Neural cell (in vitro differentiated cells): ENCODE results near the gene GATA2. TPM values are rescaled to one million over a fixed set of nuclear protein-coding genes. Genes with fewer than 3 reads are reported as not detected.

Experiments
- H2AFZ ChIP-seq: fragments of 200-600, 300-800 bp; sonication (generic), shearing (Covaris generic); 2 replicates; pipeline ENCODE4 v1.6.0; 2014; ENCODE audit warnings: low read depth, mild to moderate bottlenecking, antibody characterized with exemption, low read length, moderate library complexity
- H3F3A ChIP-seq: fragments of 200-600 bp; shearing (Covaris generic); 2 replicates; pipeline ENCODE4 v1.6.1; 2016; ENCODE audit warnings: mild to moderate bottlenecking, moderate library complexity, mixed read lengths, antibody characterized with exemption, low read length; ENCODE audit not compliant: insufficient read depth, poor library complexity, severe bottlenecking
- H3K27ac ChIP-seq: fragments of 200-600, 300-800 bp; sonication (generic), shearing (Covaris generic); 2 replicates; pipeline ENCODE4 v1.5.1; 2014; ENCODE audit warnings: mild to moderate bottlenecking, low read length, moderate library complexity
- H3K27me3 ChIP-seq: fragments of 300-800, 200-600 bp; sonication (generic), shearing (Covaris generic); 2 replicates; pipeline ENCODE4 v1.6.0; 2014; ENCODE audit warnings: mild to moderate bottlenecking, low read depth, low read length, moderate library complexity; ENCODE audit not compliant: insufficient read depth
- H3K36me3 ChIP-seq: fragments of 300-800, 200-600 bp; sonication (generic), shearing (Covaris generic); 2 replicates; pipeline ENCODE4 v1.5.1; 2014; ENCODE audit warnings: mild to moderate bottlenecking, antibody characterized with exemption, low read length, moderate library complexity; ENCODE audit not compliant: insufficient read depth
- H3K4me2 ChIP-seq: fragments of 300-800, 200-600 bp; sonication (generic), shearing (Covaris generic); 2 replicates; pipeline ENCODE4 v1.6.0; 2014; ENCODE audit warnings: mild to moderate bottlenecking, low read length
- H3K4me3 ChIP-seq: fragments of 300-800, 200-600 bp; sonication (generic), shearing (Covaris generic); 2 replicates; pipeline ENCODE4 v1.5.1; 2014; ENCODE audit warnings: mild to moderate bottlenecking, low read length, moderate library complexity
- H3K79me2 ChIP-seq: fragments of 200-600 bp; shearing (Covaris generic); replicated peaks from 2 replicates; pipeline ENCODE4 v1.6.0; 2014; ENCODE audit warnings: mild to moderate bottlenecking, low read length, moderate library complexity; ENCODE audit not compliant: insufficient read depth
- H3K9ac ChIP-seq: fragments of 300-800, 200-600 bp; sonication (generic), shearing (Covaris generic); 2 replicates; pipeline ENCODE4 v1.6.1; 2016; ENCODE audit warnings: mild to moderate bottlenecking, low read length, mixed read lengths
- H3K9me2 ChIP-seq: fragments of 200-600 bp; shearing (Covaris generic); 2 replicates; pipeline ENCODE4 v1.6.1; 2016; ENCODE audit warnings: mild to moderate bottlenecking, low read length, mixed read lengths; ENCODE audit not compliant: insufficient read depth
- H3K9me3 ChIP-seq: fragments of 200-600, 300-800 bp; sonication (generic), shearing (Covaris generic); 2 replicates; pipeline ENCODE4 v1.6.1; 2016; ENCODE audit warnings: mild to moderate bottlenecking, mixed run types, low read length, moderate library complexity, mixed read lengths
- H4K20me1 ChIP-seq: fragments of 200-600 bp; shearing (Covaris generic); 2 replicates; pipeline ENCODE4 v1.6.1; 2016; ENCODE audit warnings: mild to moderate bottlenecking, mixed run types; ENCODE audit not compliant: insufficient read depth
- CTCF ChIP-seq: fragments of 450-650 bp; IDR thresholded peaks from 2 replicates; pipeline ENCODE4 v1.5.1; 2014; ENCODE audit warnings: antibody characterized with exemption, mild to moderate bottlenecking, moderate library complexity; ENCODE audit not compliant: poor library complexity, severe bottlenecking
- EP300 ChIP-seq: fragments of 450-650 bp; conservative IDR thresholded peaks from 2 replicates; pipeline ENCODE4 v1.6.1; 2014; ENCODE audit warnings: antibody characterized with exemption, mild to moderate bottlenecking, moderate library complexity; ENCODE audit not compliant: poor library complexity, severe bottlenecking
- EZH2 ChIP-seq: fragments of 200-600, 300-800 bp; shearing (Covaris generic), sonication (generic); IDR thresholded peaks from 2 replicates; pipeline ENCODE4 v1.6.1; 2014; ENCODE audit warnings: antibody characterized with exemption, low read length, borderline replicate concordance, mild to moderate bottlenecking; ENCODE audit not compliant: insufficient read depth, poor library complexity, severe bottlenecking
- MXI1 ChIP-seq: fragments of 450-650 bp; conservative IDR thresholded peaks from 2 replicates; pipeline ENCODE4 v1.6.1; 2014; ENCODE audit warnings: antibody characterized with exemption, mild to moderate bottlenecking; ENCODE audit not compliant: poor library complexity, severe bottlenecking
- POLR2AphosphoS5 ChIP-seq: IDR thresholded peaks from 2 replicates; pipeline ENCODE4 v1.6.1; 2012
- RAD21 ChIP-seq: fragments of 450-650 bp; conservative IDR thresholded peaks from 2 replicates; pipeline ENCODE4 v1.6.1; 2014; ENCODE audit warnings: antibody characterized with exemption, mild to moderate bottlenecking, moderate library complexity
- REST ChIP-seq: IDR thresholded peaks from 2 replicates; pipeline ENCODE4 v1.6.1; 2012; ENCODE audit warnings: borderline replicate concordance
- SMC3 ChIP-seq: fragments of 450-650 bp; conservative IDR thresholded peaks from 2 replicates; pipeline ENCODE4 v1.6.1; 2014; ENCODE audit warnings: antibody characterized with exemption, mild to moderate bottlenecking, moderate library complexity; ENCODE audit not compliant: poor library complexity
- TAF1 ChIP-seq: IDR thresholded peaks from 2 replicates; pipeline ENCODE4 v1.6.1; 2012; ENCODE audit warnings: low read depth
- polyA plus RNA-seq: library from polyadenylated mRNA; depleted of rRNA; stranded (reverse); fragments of >200 nt; gene quantifications from 2 replicates; pipeline ENCODE4 v1.2.3, GENCODE V29; 2014

GATA2 gene
- polyA plus RNA-seq, 1 donor from 2014 or later: not detected

- no peak within 1 kb of the TSS for H3K4me3 ChIP-seq
- no peak within 1 kb of the TSS for H3K4me2 ChIP-seq
- H3F3A ChIP-seq: no peaks in the 10 kb centered on the region
- no peaks in the 10 kb centered on the region for H3K9me2 ChIP-seq
- no peaks in the 10 kb centered on the region for H3K79me2 ChIP-seq
- H2AFZ ChIP-seq: no peak within 1 kb of the TSS
- no peaks in the 10 kb centered on the region for H4K20me1 ChIP-seq
- H3K36me3 ChIP-seq: no peaks in the 10 kb centered on the region
- H3K27ac ChIP-seq: no peak within 1 kb of the TSS
- no peak within 1 kb of the TSS for H3K9ac ChIP-seq
- no peaks in the 10 kb centered on the region for H3K9me3 ChIP-seq
- TF ChIP-seq CTCF: no peak
- TF ChIP-seq MXI1: no peak
- no peak for TF ChIP-seq SMC3
- no peak for TF ChIP-seq POLR2AphosphoS5
- no peak for TF ChIP-seq REST
- H3K27me3 ChIP-seq: no peaks in the 10 kb centered on the region
Measured at GRCh38 chr3:128466840-128467541, 26.0 kb downstream of the GATA2 start, which contains the start of gene DNAJB8. DNAJB8 (minus strand) TSS chr3:128466890; CDS start chr3:128463245, 3,645 bp downstream.

GRCh38 chr3:128464702-128465101, 28.3 kb downstream of the GATA2 start:
- TF ChIP-seq RAD21: no peak
- TF ChIP-seq REST: no peak
- TF ChIP-seq EZH2: no peak
- TF ChIP-seq EP300: no peak
- no peak for TF ChIP-seq TAF1
- TF ChIP-seq POLR2AphosphoS5: no peak
- TF ChIP-seq CTCF: no peak
- TF ChIP-seq MXI1: no peak
- TF ChIP-seq SMC3: no peak
- no peaks in the 10 kb centered on the region for H3K9me3 ChIP-seq

More at GRCh38 chr3:128464702-128465101, 28.3 kb downstream of the GATA2 start:
- H4K20me1 ChIP-seq: no peaks in the 10 kb centered on the region
- H3K9me2 ChIP-seq: no peaks in the 10 kb centered on the region
- H3K36me3 ChIP-seq: no peaks in the 10 kb centered on the region
- H3K27me3 ChIP-seq: no peaks in the 10 kb centered on the region
- H3K79me2 ChIP-seq: no peaks in the 10 kb centered on the region
- no peak overlapping the region for H3K4me2 ChIP-seq
- H3F3A ChIP-seq: no peaks in the 10 kb centered on the region
- no peak overlapping the region for H3K27ac ChIP-seq
- no peak overlapping the region for H3K9ac ChIP-seq
- H3K4me3 ChIP-seq: no peak overlapping the region
- H2AFZ ChIP-seq: no peak overlapping the region
